ENCODE results near the gene ANO2.
"Not testable (repeated sequence)": the region's sequence is repeated elsewhere in the genome, so short reads cannot be mapped to it uniquely, and the experiment has no call there.

The ANO2 gene

DNA sequence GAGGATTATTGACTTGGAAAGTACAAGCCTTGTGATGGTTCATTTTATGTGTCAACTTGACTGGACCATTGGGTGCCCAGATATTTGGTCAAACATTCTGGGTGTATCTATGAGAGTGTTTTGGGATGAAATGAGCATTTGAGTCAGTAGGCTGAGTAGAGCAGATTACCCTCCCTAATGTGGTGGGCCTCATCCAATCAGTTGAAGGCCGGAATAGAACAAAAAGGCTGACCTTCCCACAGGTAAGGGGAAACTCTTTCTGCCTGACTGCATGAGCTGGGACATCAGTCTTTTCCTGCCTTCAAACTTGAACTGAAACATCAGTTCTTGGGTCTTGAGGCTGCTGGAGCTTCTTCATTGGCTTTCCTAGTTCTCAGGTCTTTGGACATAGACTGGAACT lies 98.1 kb downstream of the ANO2 start:
- H3K27ac ChIP-seq (ENCODE audit: low read length), result no peak overlapping the region
- H3K9ac ChIP-seq (ENCODE audit: low read length), result no peak overlapping the region
- TF ChIP-seq, protein P1, sequence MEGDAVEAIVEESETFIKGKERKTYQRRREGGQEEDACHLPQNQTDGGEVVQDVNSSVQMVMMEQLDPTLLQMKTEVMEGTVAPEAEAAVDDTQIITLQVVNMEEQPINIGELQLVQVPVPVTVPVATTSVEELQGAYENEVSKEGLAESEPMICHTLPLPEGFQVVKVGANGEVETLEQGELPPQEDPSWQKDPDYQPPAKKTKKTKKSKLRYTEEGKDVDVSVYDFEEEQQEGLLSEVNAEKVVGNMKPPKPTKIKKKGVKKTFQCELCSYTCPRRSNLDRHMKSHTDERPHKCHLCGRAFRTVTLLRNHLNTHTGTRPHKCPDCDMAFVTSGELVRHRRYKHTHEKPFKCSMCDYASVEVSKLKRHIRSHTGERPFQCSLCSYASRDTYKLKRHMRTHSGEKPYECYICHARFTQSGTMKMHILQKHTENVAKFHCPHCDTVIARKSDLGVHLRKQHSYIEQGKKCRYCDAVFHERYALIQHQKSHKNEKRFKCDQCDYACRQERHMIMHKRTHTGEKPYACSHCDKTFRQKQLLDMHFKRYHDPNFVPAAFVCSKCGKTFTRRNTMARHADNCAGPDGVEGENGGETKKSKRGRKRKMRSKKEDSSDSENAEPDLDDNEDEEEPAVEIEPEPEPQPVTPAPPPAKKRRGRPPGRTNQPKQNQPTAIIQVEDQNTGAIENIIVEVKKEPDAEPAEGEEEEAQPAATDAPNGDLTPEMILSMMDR (IDR thresholded peaks at IDR 0.05; ENCODE audit: low read depth, low read length), result no peak
- TF ChIP-seq EZH2phosphoT487 (IDR thresholded peaks at IDR 0.05; ENCODE audit: low read depth), result no peak
- H3K79me2 ChIP-seq (ENCODE audit: low read length), result no peaks in the 10 kb centered on the region
- H3K9me3 ChIP-seq (ENCODE audit: insufficient read depth, low read length), result no peaks in the 10 kb centered on the region
- H3K4me1 ChIP-seq (ENCODE audit: low read length), result no peaks in the 10 kb centered on the region
- no peak overlapping the region for H3K4me2 ChIP-seq (ENCODE audit: low read length)
- H3K27me3 ChIP-seq (ENCODE audit: low read depth, low read length), result 0 out of 2 replicates have a peak, but pooled peaks cover 4% of the 10 kb centered on the region
- H3K4me3 ChIP-seq (ENCODE audit: low read length), result no peak overlapping the region
- H2AFZ ChIP-seq (ENCODE audit: low read depth, low read length), result no peak overlapping the region
- H3K36me3 ChIP-seq (replicated peaks; ENCODE audit: low read depth, low read length), result no peaks in the 10 kb centered on the region
- H4K20me1 ChIP-seq (ENCODE audit: insufficient read depth, low read length), result no peaks in the 10 kb centered on the region

DNA sequence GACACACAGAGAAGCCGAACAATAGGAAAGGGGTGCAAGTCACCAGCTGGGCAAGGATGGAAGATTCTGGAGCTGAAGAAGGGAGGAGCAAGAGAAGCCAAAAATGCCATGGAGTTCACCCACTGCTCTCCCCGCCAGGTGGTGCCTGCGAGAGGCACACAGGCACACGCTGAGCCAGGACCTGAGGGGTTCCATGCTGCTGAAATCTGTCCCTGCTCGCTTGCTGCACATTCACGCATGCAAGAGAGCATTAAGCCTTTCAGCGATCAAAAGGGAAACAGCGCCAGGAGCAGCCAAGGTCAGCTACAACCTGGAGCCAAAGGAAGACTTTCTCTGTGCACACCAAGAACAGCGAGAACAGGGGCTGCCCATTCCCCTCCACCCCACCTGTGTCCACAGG lies 104.1 kb downstream of the ANO2 start:
- Histone ChIP-seq H3K36me3 (replicated peaks; ENCODE audit: low read depth, low read length) (no peaks in the 10 kb centered on the region), H3K27me3 (ENCODE audit: low read depth, low read length) (peaks cover 2% of the 10 kb centered on the region; the same call in 1 of the 2 replicates), H3K79me2 (ENCODE audit: low read length) (no peaks in the 10 kb centered on the region), H3K4me3 (ENCODE audit: low read length) (no peak overlapping the region), H4K20me1 (ENCODE audit: insufficient read depth, low read length) (no peaks in the 10 kb centered on the region), H3K9me3 (ENCODE audit: insufficient read depth, low read length) (no peaks in the 10 kb centered on the region), H3K9ac (ENCODE audit: low read length) (no peak overlapping the region), H2AFZ (ENCODE audit: low read depth, low read length) (no peak overlapping the region), H3K4me1 (ENCODE audit: low read length) (no peaks in the 10 kb centered on the region), H3K27ac (ENCODE audit: low read length) (no peak overlapping the region), H3K4me2 (ENCODE audit: low read length) (no peak overlapping the region)
- TF ChIP-seq, protein P1 (IDR thresholded peaks at IDR 0.05; ENCODE audit: low read depth, low read length), result no peak

GRCh38 chr12:5830111-5830510 lies 114.9 kb downstream of the ANO2 start:
- H3K36me3 ChIP-seq (replicated peaks; ENCODE audit: low read depth, low read length), result no peaks in the 10 kb centered on the region

GRCh38 chr12:5827591-5827990 lies 117.5 kb downstream of the ANO2 start:
- Histone ChIP-seq H3K4me2 (ENCODE audit: low read length) (no peak overlapping the region), H3K36me3 (replicated peaks; ENCODE audit: low read depth, low read length) (no peaks in the 10 kb centered on the region), H3K9ac (ENCODE audit: low read length) (no peak overlapping the region), H3K79me2 (ENCODE audit: low read length) (no peaks in the 10 kb centered on the region), H3K27me3 (ENCODE audit: low read depth, low read length) (peaks cover 5% of the 10 kb centered on the region; the same call in 1 of the 2 replicates), H3K4me1 (ENCODE audit: low read length) (no peaks in the 10 kb centered on the region), H3K9me3 (ENCODE audit: insufficient read depth, low read length) (no peaks in the 10 kb centered on the region; the same call in 1 of the 2 replicates), H4K20me1 (ENCODE audit: insufficient read depth, low read length) (no peaks in the 10 kb centered on the region), H3K4me3 (ENCODE audit: low read length) (no peak overlapping the region), H3K27ac (ENCODE audit: low read length) (no peak overlapping the region), H2AFZ (ENCODE audit: low read depth, low read length) (no peak overlapping the region)
- TF ChIP-seq, protein P1 (IDR thresholded peaks at IDR 0.05; ENCODE audit: low read depth, low read length), result no peak
- TF ChIP-seq EZH2phosphoT487 (IDR thresholded peaks at IDR 0.05; ENCODE audit: low read depth), result no peak

More at GRCh38 chr12:5830111-5830510, 114.9 kb downstream of the ANO2 start:
- no peak overlapping the region for H3K9ac ChIP-seq (ENCODE audit: low read length)
- H3K4me3 ChIP-seq (ENCODE audit: low read length), result no peak overlapping the region
- H3K9me3 ChIP-seq (ENCODE audit: insufficient read depth, low read length), result no peaks in the 10 kb centered on the region; the same call in 1 of the 2 replicates
- no peak overlapping the region for H3K4me2 ChIP-seq (ENCODE audit: low read length)
- H4K20me1 ChIP-seq (ENCODE audit: insufficient read depth, low read length), result no peaks in the 10 kb centered on the region
- H2AFZ ChIP-seq (ENCODE audit: low read depth, low read length), result no peak overlapping the region
- H3K27me3 ChIP-seq (ENCODE audit: low read depth, low read length), result peaks cover 8% of the 10 kb centered on the region; the same call in 1 of the 2 replicates
- H3K79me2 ChIP-seq (ENCODE audit: low read length), result no peaks in the 10 kb centered on the region
- TF ChIP-seq EZH2phosphoT487 (IDR thresholded peaks at IDR 0.05; ENCODE audit: low read depth), result no peak
- TF ChIP-seq, protein P1 (IDR thresholded peaks at IDR 0.05; ENCODE audit: low read depth, low read length), result no peak
- no peaks in the 10 kb centered on the region for H3K4me1 ChIP-seq (ENCODE audit: low read length)
- H3K27ac ChIP-seq (ENCODE audit: low read length), result no peak overlapping the region

DNA sequence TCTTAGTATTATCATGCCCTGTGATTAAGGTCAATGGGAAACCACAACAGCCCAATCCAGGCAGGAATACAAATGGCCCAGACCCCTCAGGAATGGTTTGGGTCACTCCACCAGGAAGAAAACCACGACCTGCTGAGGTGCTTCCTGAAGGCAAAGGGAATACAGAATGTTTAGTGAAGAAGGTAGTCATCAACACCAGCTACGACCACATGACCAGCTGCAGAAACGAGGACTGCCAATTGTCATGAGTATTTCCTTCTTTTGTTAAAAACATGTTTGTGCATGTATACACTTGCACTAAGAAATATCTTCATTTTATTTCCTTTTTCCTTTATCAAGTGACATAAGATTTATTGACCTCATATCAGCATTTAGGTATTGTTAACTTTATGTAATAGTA lies 119.3 kb downstream of the ANO2 start:
- H3K27ac ChIP-seq (ENCODE audit: low read length); H4K20me1 ChIP-seq (ENCODE audit: insufficient read depth, low read length); H3K36me3 ChIP-seq (replicated peaks; ENCODE audit: low read depth, low read length); H3K27me3 ChIP-seq (ENCODE audit: low read depth, low read length); H3K79me2 ChIP-seq (ENCODE audit: low read length); H3K4me2 ChIP-seq (ENCODE audit: low read length); H3K4me1 ChIP-seq (ENCODE audit: low read length); H3K9me3 ChIP-seq (ENCODE audit: insufficient read depth, low read length); H2AFZ ChIP-seq (ENCODE audit: low read depth, low read length); H3K9ac ChIP-seq (ENCODE audit: low read length); H3K4me3 ChIP-seq (ENCODE audit: low read length): not testable (repeated sequence)

DNA sequence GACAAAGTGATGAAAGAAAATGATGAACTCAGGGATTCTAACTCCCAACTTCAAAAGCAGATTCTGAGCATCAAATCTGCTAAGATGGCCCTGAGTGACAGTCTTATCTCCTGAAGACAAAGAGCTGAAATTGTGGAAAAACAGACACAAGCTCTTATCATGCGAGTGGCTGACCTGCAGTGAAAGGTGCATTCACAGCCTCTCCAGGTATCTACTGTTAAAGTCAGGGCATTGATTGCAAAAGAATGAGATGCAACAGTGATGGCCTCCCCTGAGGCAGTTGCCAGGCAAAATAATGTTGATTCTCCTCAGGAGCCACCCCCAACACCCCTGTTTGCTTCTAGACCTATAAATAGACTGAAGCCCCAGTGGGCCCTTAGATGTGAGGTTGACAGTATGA lies 126.2 kb downstream of the ANO2 start:
- not testable (repeated sequence) for H3K4me3 ChIP-seq (ENCODE audit: low read length); H3K4me1 ChIP-seq (ENCODE audit: low read length); H3K4me2 ChIP-seq (ENCODE audit: low read length); H3K27ac ChIP-seq (ENCODE audit: low read length); H3K36me3 ChIP-seq (replicated peaks; ENCODE audit: low read depth, low read length); H2AFZ ChIP-seq (ENCODE audit: low read depth, low read length); H4K20me1 ChIP-seq (ENCODE audit: insufficient read depth, low read length); H3K9ac ChIP-seq (ENCODE audit: low read length); H3K9me3 ChIP-seq (ENCODE audit: insufficient read depth, low read length); H3K79me2 ChIP-seq (ENCODE audit: low read length)
- H3K27me3 ChIP-seq (ENCODE audit: low read depth, low read length), result peaks cover 20% of the 10 kb centered on the region
